Transverse colon (tissue), 4 donors: Measurements from ENCODE around the gene ZBTB32. TPM values are rescaled to one million over a fixed set of nuclear protein-coding genes. Genes with fewer than 3 reads are reported as not detected.

Experiments used
- DNase-seq: peaks from one replicate; pipeline ENCODE4 v3.0.0-alpha.2; 2019
- H3K27ac ChIP-seq, 4 donors: fragments of 200-600 bp; sonication (generic); 2 replicates each; pipeline ENCODE4 v1.5.1; 2016 to 2018; ENCODE audit warnings: inconsistent platforms in 4 of 4
- H3K27me3 ChIP-seq: fragments of 200-600 bp; sonication (generic); 2 replicates; pipeline ENCODE4 v1.5.1; 2017; ENCODE audit warnings: inconsistent platforms
- H3K36me3 ChIP-seq, 4 donors: fragments of 200-600 bp; sonication (generic); 2 replicates each; pipeline ENCODE4 v1.5.1; 2017 to 2019; ENCODE audit warnings: inconsistent platforms in 4 of 4
- H3K4me1 ChIP-seq, 4 donors: fragments of 200-600 bp; sonication (generic); 2 replicates each; pipeline ENCODE4 v1.5.1; 2017 to 2020; ENCODE audit warnings: inconsistent platforms in 4 of 4
- H3K4me3 ChIP-seq, 4 donors: fragments of 200-600 bp; sonication (generic); 1 replicate in 1 of 4; 2 replicates in 3 of 4; pipeline versions ENCODE4 v1.5.1 to v1.6.1; 2017 to 2019; ENCODE audit warnings: inconsistent platforms in 4 of 4
- H3K9me3 ChIP-seq, 2 donors: fragments of 200-600 bp; sonication (generic); 2 replicates each; pipeline ENCODE4 v1.5.1; 2017 to 2019; ENCODE audit warnings: inconsistent platforms in 2 of 2
- CTCF ChIP-seq, 5 experiments: fragments of 200-600 bp in 3 of 5; fragments of 450-650 bp in 2 of 5; sonication (generic) in 3 of 5; IDR thresholded peaks; 1 replicate in 2 of 5; 2 replicates in 3 of 5; pipeline ENCODE4 v1.5.1; 2016 to 2017; ENCODE audit warnings: antibody characterized with exemption in 5 of 5, inconsistent platforms in 3 of 5, mild to moderate bottlenecking in 2 of 5, moderate library complexity in 1 of 5
- EP300 ChIP-seq: sonication (generic); formaldehyde crosslinking; IDR thresholded peaks from one replicate; pipeline ENCODE4 v1.6.1; 2017; ENCODE audit warnings: antibody characterized with exemption, low read depth
- POLR2A ChIP-seq: fragments of 450-650 bp; IDR thresholded peaks from one replicate; pipeline ENCODE4 v1.6.1; 2016; ENCODE audit warnings: antibody characterized with exemption, mild to moderate bottlenecking, moderate library complexity
- POLR2AphosphoS5 ChIP-seq, 3 donors: sonication (generic); formaldehyde crosslinking; IDR thresholded peaks; one replicate each; pipeline ENCODE4 v1.6.1; 2016; ENCODE audit warnings: antibody characterized with exemption in 3 of 3
- WGBS, 2 donors: methylation state at CpG; one replicate each; pipeline ENCODE4 v1.1.5; 2018; ENCODE audit warnings: low coverage in 1 of 2; 5-methylcytosine and 5-hydroxymethylcytosine counted together
- in situ Hi-C, 4 donors: fragments of 200-750 bp; cut with MboI; loops; one replicate each; pipeline versions ENCODE4 v1.15.0 to v1.15.1; 2017; ENCODE audit warnings: low sequenced_read_pairs in 3 of 4, low pct_ligation_motif_present in 1 of 4, low pct_unique_long_range_greater_than_20kb in 1 of 4
- intact Hi-C: fragments of 100-400 bp; cut with DNase I; formaldehyde crosslinking; loops from one replicate; pipeline ENCODE4 v1.15.1; 2023; ENCODE audit warnings: low total_unique reads
- total RNA-seq, 4 donors: library from RNA; depleted of rRNA; stranded (reverse); fragments of >200 nt; gene quantifications; one replicate each; pipeline ENCODE4 v1.1.0, GENCODE V29; 2016

The ZBTB32 gene
- total RNA-seq, 4 donors from 2014 or later = not detected

DNA sequence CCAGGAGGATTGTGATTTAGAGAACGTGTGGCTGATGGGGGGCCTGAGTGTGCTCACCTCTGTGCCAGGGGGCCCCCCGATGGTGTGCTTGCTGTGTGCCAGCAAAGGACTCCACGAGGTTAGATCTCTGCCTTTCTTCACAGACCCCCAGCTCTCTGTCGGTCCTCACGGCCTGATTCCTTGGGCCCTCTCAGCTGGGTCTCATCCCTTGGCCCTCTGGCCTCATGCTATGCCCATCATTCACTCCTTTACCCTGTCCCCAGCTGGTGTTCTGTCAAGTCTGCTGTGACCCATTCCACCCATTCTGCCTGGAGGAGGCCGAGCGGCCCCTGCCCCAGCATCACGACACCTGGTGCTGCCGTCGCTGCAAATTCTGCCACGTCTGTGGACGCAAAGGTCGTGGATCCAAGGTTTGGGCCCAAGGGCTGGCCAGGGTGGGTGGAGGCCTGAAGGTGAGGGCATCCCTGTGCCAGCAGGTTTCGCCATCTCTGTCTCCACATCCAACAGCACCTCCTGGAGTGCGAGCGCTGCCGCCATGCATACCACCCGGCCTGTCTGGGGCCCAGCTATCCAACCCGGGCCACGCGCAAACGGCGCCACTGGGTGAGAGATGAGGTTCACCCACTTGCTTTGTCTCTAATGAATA, 21.0 kb downstream of the ZBTB32 start:
- Histone ChIP-seq H3K4me3 (no peak overlapping the region), H3K9me3 (no peaks in the 10 kb centered on the region), H3K36me3 (peaks cover 0 to 83% (median 43%) of the 10 kb centered on the region in 4 donors), H3K4me1 (no peaks in the 10 kb centered on the region), H3K27me3 (no peaks in the 10 kb centered on the region), H3K27ac (no peak overlapping the region)
- in situ Hi-C loops (no loop called here), intact Hi-C loops (no loop called here)
- WGBS, 2 donors = 93% methylated on average over 21 of the region's 23 CpGs; no CpG with 5 or more reads in 1 of the 2 donors
- TF ChIP-seq EP300 (no peak), CTCF (IDR thresholded peaks at IDR 0.05) (no peak), POLR2AphosphoS5 (IDR thresholded peaks at IDR 0.05) (no peak), POLR2A (no peak)
- DNase-seq = no peak

- in situ Hi-C loops (no loop called here), intact Hi-C loops (no loop called here)
- H3K4me3 ChIP-seq = no peak overlapping the region
- peaks cover 0 to 91% (median 48%) of the 10 kb centered on the region in 4 donors for H3K36me3 ChIP-seq
- WGBS, 2 donors = 93% methylated on average over 17 of the region's 25 CpGs; no CpG with 5 or more reads in 1 of the 2 donors
- H3K4me1 ChIP-seq = no peaks in the 10 kb centered on the region
- DNase-seq = no peak
- H3K27me3 ChIP-seq = no peaks in the 10 kb centered on the region
- H3K27ac ChIP-seq = no peak overlapping the region
- TF ChIP-seq EP300 = no peak
- no peak for TF ChIP-seq POLR2AphosphoS5 (IDR thresholded peaks at IDR 0.05)
- TF ChIP-seq CTCF (IDR thresholded peaks at IDR 0.05) = no peak
- no peak for TF ChIP-seq POLR2A
- H3K9me3 ChIP-seq = no peaks in the 10 kb centered on the region
These were observed 22.9 kb downstream of the ZBTB32 start for GRCh38 chr19:35727053-35727955.

DNA sequence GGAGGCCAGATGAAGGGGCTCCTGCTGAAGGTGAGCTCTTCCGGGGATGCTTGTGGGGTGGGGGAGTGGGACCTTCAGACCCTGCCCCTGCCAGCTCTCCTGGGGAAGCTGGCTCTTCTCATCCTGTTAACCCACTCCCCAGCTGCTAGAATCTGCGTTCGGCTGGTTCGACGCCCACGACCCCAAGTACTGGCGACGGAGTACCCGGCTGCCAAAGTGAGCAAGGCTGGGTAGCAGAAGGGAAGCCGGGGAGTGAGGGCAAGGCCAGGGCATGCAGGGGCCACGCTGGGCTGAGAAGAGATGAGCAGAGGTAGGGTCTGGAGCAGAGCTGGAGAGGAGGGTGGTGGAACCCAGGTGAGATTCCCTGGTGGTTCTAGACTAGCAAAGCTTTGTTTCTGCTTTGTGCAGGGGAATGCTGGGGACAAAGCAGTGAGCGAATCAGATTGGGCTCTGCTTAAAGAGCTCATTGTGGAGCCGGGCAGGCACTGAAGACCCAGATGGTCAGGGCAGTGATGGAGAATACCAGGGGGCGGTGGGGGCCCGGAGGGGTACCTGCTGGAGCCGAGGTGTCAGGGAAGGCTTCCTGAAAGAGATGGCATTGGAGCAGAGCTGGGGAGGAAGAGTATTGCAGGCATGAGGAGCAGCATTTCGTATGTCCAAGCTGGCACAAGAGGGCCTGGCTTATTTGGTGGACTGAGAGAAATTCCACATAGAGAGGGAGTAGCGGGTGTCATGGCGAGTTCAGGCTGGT, 23.8 kb downstream of the ZBTB32 start:
- Histone ChIP-seq H3K4me3 (no peak overlapping the region), H3K36me3 (peaks cover 0 to 85% (median 44%) of the 10 kb centered on the region in 4 donors), H3K9me3 (no peaks in the 10 kb centered on the region), H3K27ac (no peak overlapping the region), H3K27me3 (no peaks in the 10 kb centered on the region), H3K4me1 (no peaks in the 10 kb centered on the region)
- TF ChIP-seq POLR2AphosphoS5 (IDR thresholded peaks at IDR 0.05) = no peak
- no peak for TF ChIP-seq CTCF (IDR thresholded peaks at IDR 0.05)
- TF ChIP-seq POLR2A = no peak
- TF ChIP-seq EP300 = no peak
- no peak for DNase-seq
- in situ Hi-C loops (no loop called here), intact Hi-C loops (no loop called here)
- WGBS, 2 donors = 82 to 93% methylated on average over 2 to 19 of the region's 19 CpGs

DNA sequence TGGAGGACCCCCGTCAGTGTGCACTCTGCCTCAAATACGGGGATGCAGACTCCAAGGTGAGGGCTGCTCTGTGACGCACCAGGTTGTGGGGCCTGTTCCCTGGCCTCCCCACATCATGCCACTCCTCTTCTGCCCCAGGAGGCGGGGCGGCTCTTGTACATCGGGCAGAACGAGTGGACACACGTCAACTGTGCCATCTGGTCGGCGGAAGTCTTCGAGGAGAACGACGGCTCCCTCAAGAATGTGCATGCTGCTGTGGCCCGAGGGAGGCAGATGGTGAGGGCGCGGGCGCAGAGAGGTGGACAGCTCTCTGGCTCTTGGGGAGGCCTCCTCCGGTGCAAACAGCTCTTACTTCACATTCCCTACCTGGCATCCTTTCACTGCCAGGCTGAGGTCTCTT, 24.7 kb downstream of the ZBTB32 start:
- Histone ChIP-seq H3K27me3 (no peaks in the 10 kb centered on the region), H3K9me3 (no peaks in the 10 kb centered on the region), H3K27ac (no peak overlapping the region), H3K4me3 (no peak overlapping the region), H3K36me3 (peaks cover 0 to 79% (median 39%) of the 10 kb centered on the region in 4 donors), H3K4me1 (no peaks in the 10 kb centered on the region)
- no peak for TF ChIP-seq EP300
- no peak for TF ChIP-seq POLR2AphosphoS5 (IDR thresholded peaks at IDR 0.05)
- TF ChIP-seq POLR2A = no peak
- TF ChIP-seq CTCF (IDR thresholded peaks at IDR 0.05) = no peak
- 92% methylated on average over 18 of the region's 18 CpGs; no CpG with 5 or more reads in 1 of the 2 donors for WGBS, 2 donors
- intact Hi-C loops (no loop called here), in situ Hi-C loops (no loop called here)
- no peak for DNase-seq
